Stimulated activated naive B cell treated with anti-CD40 and anti-IgM and Interleukin-4, amounts not matched to agents 10 μg/mL and 1 μg/mL and 100 μg/mL, for 72 hours (primary cell): ENCODE measurements around the gene DERA.
"Not testable (repeated sequence)": the region's sequence is repeated elsewhere in the genome, so short reads cannot be mapped to it uniquely, and the experiment has no call there.

Experiments used
- ATAC-seq, 2 donors: fragments of 150-1000 bp; cut with Tn5 transposase; replicated peaks; 2 replicates each; pipeline ENCODE4 v1.10.0; 2021; ENCODE audit warnings: moderate library complexity in 1 of 2
- DNase-seq: peaks from one replicate; pipeline ENCODE4 v3.0.0; 2021
- H3K27ac Mint-ChIP-seq: one replicate; pipeline ENCODE4 v1.8.0; 2022; ENCODE audit warnings: mild to moderate bottlenecking, mixed read lengths
- H3K27me3 Mint-ChIP-seq, 2 donors: one replicate each; pipeline ENCODE4 v1.8.0; 2022; ENCODE audit warnings: mixed read lengths in 2 of 2
- H3K36me3 Mint-ChIP-seq, 2 donors: one replicate each; pipeline ENCODE4 v1.8.0; 2022; ENCODE audit warnings: mixed read lengths in 2 of 2, mild to moderate bottlenecking in 1 of 2
- H3K4me1 Mint-ChIP-seq, 2 donors: one replicate each; pipeline ENCODE4 v1.8.0; 2022; ENCODE audit warnings: mixed read lengths in 2 of 2, mild to moderate bottlenecking in 1 of 2
- H3K4me3 Mint-ChIP-seq, 2 donors: one replicate each; pipeline ENCODE4 v1.8.0; 2022; ENCODE audit warnings: mild to moderate bottlenecking in 2 of 2, mixed read lengths in 2 of 2, moderate library complexity in 1 of 2
- H3K9me3 Mint-ChIP-seq, 2 donors: one replicate each; pipeline ENCODE4 v1.8.0; 2022; ENCODE audit warnings: mixed read lengths in 2 of 2, mild to moderate bottlenecking in 1 of 2

The DERA gene

DNA sequence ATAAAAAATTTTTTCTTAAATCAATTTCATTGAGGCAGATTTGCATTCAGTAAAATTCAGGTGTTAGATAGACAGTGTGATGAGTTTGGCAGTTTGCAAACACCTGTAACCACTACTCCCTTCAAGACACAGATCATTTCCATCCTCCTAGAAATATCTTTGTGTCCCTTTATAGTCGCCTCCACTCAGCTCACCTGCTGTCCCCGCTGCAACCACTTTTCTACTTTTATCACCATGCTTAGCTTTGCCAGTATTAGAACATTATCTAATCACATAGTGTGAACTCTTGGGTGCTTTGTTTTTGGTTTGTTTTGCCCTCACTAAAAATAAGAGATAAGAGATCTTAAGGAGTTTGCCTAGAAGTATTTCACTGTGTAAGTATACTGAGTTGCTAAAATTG lies 73.8 kb downstream of the DERA start:
- ATAC-seq = no peak

DNA sequence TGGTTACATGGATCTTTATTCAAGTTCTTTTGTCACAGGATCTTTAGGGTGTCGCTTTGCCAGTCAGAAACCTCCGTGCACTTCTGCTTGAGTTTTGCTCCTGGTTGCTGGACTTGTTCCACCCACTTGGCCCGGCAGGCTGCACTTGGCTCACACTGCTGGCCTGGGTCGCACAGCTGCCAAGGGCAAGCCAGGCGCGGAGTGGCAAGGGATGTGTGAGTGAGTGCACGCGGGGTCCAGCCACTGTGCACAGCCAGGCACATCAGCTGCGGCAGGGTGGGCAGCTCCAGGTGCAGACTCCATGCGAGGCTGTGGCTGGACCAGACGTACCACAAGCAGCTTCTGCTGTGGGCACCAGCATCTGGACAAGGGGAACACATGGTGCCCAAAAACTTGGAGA lies 76.6 kb downstream of the DERA start:
- DNase-seq (no peak), ATAC-seq (no peak)
- Mint-ChIP-seq H3K4me1 (peaks cover 9 to 21% of the 10 kb centered on the region in 2 donors), H3K27ac (no peak overlapping the region), H3K36me3 (peaks cover 57 to 70% of the 10 kb centered on the region in 2 donors), H3K4me3 (no peak overlapping the region), H3K9me3 (peaks cover 0 to 6% of the 10 kb centered on the region in 2 donors), H3K27me3 (no peaks in the 10 kb centered on the region)

More for the DNA sequence above, 73.8 kb downstream of the DERA start:
- Mint-ChIP-seq H3K36me3 (peaks cover 43 to 52% of the 10 kb centered on the region in 2 donors), H3K27ac (no peak overlapping the region), H3K4me3 (no peak overlapping the region), H3K9me3 (peaks cover 0 to 6% of the 10 kb centered on the region in 2 donors), H3K27me3 (no peaks in the 10 kb centered on the region), H3K4me1 (peaks cover 9 to 21% of the 10 kb centered on the region in 2 donors)
- DNase-seq = no peak

DNA sequence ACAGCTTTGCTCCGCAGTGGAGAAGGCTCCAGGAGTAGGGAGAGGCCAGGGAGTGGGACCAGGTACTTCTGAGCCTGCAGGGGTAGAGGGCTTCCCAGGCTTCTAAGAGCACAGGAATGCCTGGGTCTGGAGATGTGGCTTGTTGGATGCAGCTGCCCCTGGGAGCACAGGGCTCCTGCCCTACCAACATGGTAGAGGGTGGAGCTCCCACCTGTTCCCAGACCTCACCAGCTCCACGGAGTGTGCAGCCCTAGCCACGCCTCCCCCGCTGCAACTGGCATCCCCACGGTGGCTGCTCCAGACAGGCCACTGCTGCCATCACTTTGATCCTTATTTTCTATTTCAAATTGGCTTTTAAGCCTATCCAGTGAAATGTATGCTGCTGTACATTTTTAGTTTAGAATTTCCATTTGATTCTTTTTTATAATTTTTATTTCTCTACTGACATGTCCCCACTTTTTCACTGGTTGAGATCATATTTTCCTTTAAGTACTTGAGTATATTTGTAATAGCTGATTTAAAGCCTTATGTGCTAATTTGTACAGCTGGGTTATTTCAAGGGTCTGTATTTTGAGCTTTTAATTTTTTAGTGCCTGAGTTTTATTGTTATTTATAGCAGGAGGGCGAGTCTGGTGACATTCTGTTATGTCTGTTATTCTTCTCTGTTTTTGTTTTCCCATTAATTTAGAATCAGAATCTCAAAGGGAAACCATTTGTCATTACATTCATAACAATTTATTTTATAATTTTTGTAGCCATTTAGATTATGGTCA lies 78.0 kb downstream of the DERA start:
- Mint-ChIP-seq H3K4me1 (peaks cover 9 to 21% of the 10 kb centered on the region in 2 donors), H3K4me3 (no peak overlapping the region), H3K9me3 (peaks cover 0 to 6% of the 10 kb centered on the region in 2 donors), H3K27ac (no peak overlapping the region), H3K36me3 (peaks cover 55 to 66% of the 10 kb centered on the region in 2 donors), H3K27me3 (no peaks in the 10 kb centered on the region)
- DNase-seq (no peak), ATAC-seq (no peak)

DNA sequence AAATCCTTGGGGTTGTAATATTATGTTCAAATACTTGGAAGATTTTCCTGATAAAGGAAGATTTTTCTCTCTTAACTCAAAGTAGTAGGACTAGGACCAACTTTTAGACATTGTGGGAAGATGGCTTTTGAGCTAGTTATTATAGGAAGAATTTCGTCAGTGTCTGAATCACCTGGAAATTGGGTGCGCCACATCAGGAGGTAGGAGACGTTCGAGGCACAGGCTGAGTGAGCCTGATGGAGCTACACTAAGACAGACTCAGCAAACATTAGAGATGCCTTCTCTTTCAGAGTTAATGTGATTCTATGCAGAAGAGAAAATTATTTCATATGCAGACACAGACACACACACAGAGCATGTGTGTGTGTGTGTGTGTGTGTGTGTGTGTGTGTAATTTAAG lies 84.7 kb downstream of the DERA start:
- DNase-seq = no peak
- ATAC-seq = no peak
- Mint-ChIP-seq H3K27me3 (no peaks in the 10 kb centered on the region), H3K4me1 (no peaks in the 10 kb centered on the region), H3K27ac (no peak overlapping the region), H3K4me3 (no peak overlapping the region), H3K9me3 (no peaks in the 10 kb centered on the region), H3K36me3 (peaks cover 18 to 29% of the 10 kb centered on the region in 2 donors)

DNA sequence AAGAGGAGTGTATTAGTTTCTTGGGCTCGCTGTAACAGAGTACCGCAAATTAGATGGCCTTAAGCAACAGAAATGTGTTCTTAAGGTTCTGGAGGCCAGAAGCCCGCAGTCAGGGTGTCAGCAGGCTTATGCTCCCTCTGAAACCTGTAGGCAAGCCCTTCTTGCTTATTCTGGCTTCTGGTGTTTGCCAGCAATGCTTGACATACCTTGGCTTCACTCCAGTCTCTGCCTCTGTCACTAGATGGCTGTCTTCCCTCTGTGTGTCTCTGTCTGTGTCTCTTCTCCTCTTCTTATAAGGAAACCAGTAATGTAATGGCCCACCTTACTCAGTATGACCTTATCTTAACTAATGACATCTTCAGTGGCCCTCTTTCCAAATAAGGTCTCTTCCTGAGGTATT lies 85.1 kb downstream of the DERA start:
- Mint-ChIP-seq H3K36me3 (peaks cover 14 to 25% of the 10 kb centered on the region in 2 donors), H3K27ac (no peak overlapping the region), H3K9me3 (no peaks in the 10 kb centered on the region), H3K4me1 (no peaks in the 10 kb centered on the region), H3K4me3 (no peak overlapping the region), H3K27me3 (no peaks in the 10 kb centered on the region)
- DNase-seq (no peak), ATAC-seq (no peak)

DNA sequence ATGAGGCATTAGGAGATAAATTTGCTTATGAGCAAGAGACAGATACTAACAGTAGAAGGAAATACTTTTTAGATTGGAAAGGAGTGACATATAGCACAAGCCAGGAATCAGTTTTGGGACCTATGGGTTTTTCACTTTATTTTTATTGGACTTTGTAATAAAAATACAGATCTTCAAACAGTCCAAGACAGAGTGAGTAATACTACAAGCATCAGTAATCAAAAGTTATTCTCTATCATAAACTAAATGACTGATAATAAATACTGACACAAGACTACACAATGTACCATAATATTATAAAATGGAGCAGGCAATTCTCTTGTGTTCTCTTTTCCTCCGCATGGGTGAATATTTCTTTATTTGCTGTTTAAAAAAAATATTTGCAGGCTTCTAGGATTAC lies 85.8 kb downstream of the DERA start:
- no peaks in the 10 kb centered on the region for H3K4me1 Mint-ChIP-seq
- ATAC-seq = no peak

DNA sequence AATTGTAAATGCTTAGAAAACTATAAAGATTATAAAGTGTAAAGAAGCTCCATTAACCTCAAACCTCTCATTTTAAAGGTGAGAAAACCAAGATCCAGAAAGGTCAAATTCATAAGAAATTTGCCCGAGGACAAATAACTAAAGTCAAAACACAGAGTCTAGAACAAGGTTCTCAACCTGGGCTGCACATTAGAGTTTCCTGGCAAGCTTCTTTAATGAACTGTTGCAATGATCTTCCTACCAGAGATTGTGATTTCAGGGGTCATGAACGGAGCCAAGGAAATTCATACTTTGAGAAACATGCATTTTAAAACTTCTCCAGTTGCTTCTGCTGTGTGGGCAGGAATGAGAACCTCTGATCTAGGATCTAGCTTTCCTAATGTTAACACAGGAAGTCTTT lies 86.8 kb downstream of the DERA start:
- H3K9me3 Mint-ChIP-seq = no peaks in the 10 kb centered on the region

More for the DNA sequence above, 85.8 kb downstream of the DERA start:
- Mint-ChIP-seq H3K27me3 (no peaks in the 10 kb centered on the region), H3K9me3 (no peaks in the 10 kb centered on the region), H3K36me3 (peaks cover 13 to 24% of the 10 kb centered on the region in 2 donors), H3K4me3 (no peak overlapping the region), H3K27ac (no peak overlapping the region)
- no peak for DNase-seq

DNA sequence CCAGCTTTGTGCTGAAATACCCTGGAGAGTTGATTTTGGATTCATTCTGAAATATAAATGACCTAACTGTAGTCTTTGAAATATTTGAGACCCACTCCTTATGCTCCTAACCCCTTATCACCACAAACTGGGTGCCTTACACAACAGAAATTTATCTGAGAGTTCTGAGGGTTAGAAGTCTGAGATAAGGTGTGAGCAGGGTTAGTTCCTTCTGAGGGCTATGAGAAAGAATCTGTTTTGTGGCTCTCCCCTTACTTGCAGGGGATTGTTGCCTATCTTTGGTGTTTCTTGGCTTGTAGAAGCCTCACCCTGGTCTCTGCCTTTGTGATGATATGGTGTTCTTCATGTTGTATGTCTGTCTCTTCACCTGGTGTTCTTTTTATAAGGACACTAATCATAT lies 91.7 kb downstream of the DERA start:
- ATAC-seq = no peak

More for the DNA sequence above, 86.8 kb downstream of the DERA start:
- no peaks in the 10 kb centered on the region for H3K4me1 Mint-ChIP-seq
- H3K4me3 Mint-ChIP-seq = no peak overlapping the region
- H3K36me3 Mint-ChIP-seq = peaks cover 9 to 17% of the 10 kb centered on the region in 2 donors
- no peaks in the 10 kb centered on the region for H3K27me3 Mint-ChIP-seq
- no peak for DNase-seq
- no peak for ATAC-seq
- H3K27ac Mint-ChIP-seq = no peak overlapping the region

DNA sequence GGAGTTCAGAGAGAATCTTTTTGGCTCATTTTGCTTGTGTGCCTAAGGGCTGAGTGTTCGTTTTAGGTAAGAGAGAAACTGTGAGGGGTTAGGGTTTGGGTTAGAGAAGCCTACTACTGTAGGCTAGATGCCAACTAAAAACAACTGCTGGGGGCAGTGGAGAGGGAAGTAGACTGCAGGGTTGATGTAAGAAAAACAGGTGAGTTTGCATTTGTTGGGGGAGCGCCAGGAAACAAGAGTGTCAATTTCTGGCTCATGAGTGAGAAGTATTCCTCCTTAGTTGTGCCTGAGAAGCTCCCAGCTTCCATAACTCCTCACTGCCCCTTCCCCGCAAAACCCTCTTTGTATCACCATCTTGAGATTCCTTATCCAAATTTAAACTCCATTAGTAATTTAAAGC lies 92.3 kb downstream of the DERA start:
- no peaks in the 10 kb centered on the region for H3K27me3 Mint-ChIP-seq
- no peak for DNase-seq
- H3K4me3 Mint-ChIP-seq = no peak overlapping the region
- H3K9me3 Mint-ChIP-seq = no peaks in the 10 kb centered on the region
- H3K27ac Mint-ChIP-seq = no peak overlapping the region
- H3K4me1 Mint-ChIP-seq = peaks cover 5% of the 10 kb centered on the region in 2 donors
- H3K36me3 Mint-ChIP-seq = peaks cover 8 to 30% of the 10 kb centered on the region in 2 donors
- ATAC-seq = no peak

More for the DNA sequence above, 91.7 kb downstream of the DERA start:
- Mint-ChIP-seq H3K27me3 (no peaks in the 10 kb centered on the region), H3K4me1 (peaks cover 4 to 5% of the 10 kb centered on the region in 2 donors), H3K36me3 (peaks cover 8 to 26% of the 10 kb centered on the region in 2 donors), H3K9me3 (no peaks in the 10 kb centered on the region), H3K27ac (no peak overlapping the region), H3K4me3 (no peak overlapping the region)
- DNase-seq = no peak

DNA sequence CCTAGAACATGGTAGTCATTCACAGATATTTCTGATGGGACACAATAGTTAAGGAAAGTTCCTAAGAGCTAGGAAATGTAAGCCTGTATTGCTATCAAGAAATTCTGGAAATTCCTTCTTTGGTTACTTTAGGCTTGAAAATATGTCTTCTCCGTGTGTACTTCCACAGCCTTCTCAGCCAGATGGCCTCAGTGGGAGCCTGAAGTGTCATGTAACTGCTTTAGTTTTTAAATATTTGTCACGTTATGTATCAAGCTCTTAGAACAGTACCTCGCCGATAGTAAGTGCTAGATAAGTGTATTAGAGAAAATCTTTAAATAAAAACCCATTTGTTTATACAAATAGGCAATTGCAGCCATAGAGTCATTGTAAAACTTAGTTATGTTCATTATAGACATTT lies 95.6 kb downstream of the DERA start:
- Mint-ChIP-seq H3K4me3 (no peak overlapping the region), H3K27ac (no peak overlapping the region), H3K36me3 (peaks cover 6 to 38% of the 10 kb centered on the region in 2 donors), H3K27me3 (no peaks in the 10 kb centered on the region), H3K9me3 (no peaks in the 10 kb centered on the region), H3K4me1 (peaks cover 5% of the 10 kb centered on the region in 2 donors)
- DNase-seq (no peak), ATAC-seq (no peak)

DNA sequence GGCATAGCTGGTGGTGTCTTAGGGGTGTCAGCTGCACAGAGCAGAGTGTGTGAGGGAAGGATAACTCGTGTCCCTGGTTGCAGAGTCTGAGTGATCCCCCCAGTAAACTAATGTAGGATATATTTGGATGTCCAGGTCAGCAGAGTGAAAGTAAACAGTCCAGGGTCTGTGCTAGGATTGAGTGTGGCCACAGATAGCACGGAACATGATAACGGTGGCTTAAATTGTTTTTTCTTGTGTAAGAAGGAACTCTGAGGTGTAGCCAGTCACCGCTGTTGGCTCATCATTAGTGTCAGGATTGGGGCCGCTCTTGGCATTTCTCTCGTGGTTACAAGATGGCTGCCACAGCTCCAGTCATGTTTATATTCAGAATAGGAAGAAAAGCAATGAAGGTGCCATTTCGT lies 97.3 kb downstream of the DERA start:
- Mint-ChIP-seq H3K27me3 (no peaks in the 10 kb centered on the region), H3K36me3 (peaks cover 19 to 51% of the 10 kb centered on the region in 2 donors), H3K4me1 (peaks cover 5% of the 10 kb centered on the region in 2 donors), H3K9me3 (peaks cover 7 to 12% of the 10 kb centered on the region in 2 donors), H3K27ac (no peak overlapping the region), H3K4me3 (no peak overlapping the region)
- ATAC-seq (no peak), DNase-seq (no peak)

DNA sequence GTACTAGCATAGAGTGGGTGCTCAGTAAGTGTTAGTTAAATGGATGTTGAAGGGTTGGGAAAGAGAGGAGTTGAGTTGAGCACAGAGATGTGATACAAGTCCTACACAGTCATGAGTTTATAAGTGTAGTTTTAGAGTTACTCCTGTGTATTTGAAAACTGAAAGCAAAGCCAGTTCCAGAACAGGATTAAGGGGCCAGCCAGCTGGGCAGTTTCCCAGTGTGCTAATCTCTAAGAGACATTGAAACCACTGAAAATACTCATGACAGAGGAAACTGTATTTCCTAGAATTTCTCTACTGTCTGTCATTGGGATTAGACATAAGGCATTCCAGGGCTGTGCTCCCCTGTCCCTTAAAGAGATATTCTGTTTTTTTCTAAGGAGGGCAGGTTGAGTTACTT lies 101.0 kb downstream of the DERA start:
- DNase-seq (no peak), ATAC-seq (no peak)
- H3K27ac Mint-ChIP-seq = no peak overlapping the region
- H3K9me3 Mint-ChIP-seq = peaks cover 20 to 23% of the 10 kb centered on the region in 2 donors
- H3K4me3 Mint-ChIP-seq = no peak overlapping the region
- H3K4me1 Mint-ChIP-seq = peaks cover 0 to 1% of the 10 kb centered on the region in 2 donors
- peaks cover 43 to 69% of the 10 kb centered on the region in 2 donors for H3K36me3 Mint-ChIP-seq
- H3K27me3 Mint-ChIP-seq = no peaks in the 10 kb centered on the region

DNA sequence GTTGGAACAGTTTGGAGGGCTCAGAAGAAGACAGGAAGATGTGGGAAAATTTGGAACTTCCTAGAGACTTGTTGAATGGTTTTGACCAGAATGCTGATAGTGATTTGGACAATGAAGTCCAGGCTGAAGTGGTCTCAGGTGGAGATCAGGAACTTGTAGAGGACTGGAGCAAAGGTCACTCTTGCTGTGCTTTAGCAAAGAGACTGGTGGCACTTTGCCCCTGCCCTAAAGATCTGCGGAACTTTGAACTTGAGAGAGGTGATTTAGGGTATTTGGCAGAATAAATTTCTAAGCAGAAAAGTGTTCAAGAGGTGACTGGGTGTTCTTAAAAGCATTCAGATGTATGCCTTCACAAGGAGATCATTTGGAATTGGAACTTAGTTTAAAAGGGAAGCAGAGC lies 102.6 kb downstream of the DERA start:
- not testable (repeated sequence) for H3K4me3 Mint-ChIP-seq, H3K27me3 Mint-ChIP-seq, ATAC-seq, H3K27ac Mint-ChIP-seq, H3K4me1 Mint-ChIP-seq, DNase-seq
- Mint-ChIP-seq H3K9me3 (peaks cover 20 to 23% of the 10 kb centered on the region in 2 donors), H3K36me3 (peaks cover 48 to 67% of the 10 kb centered on the region in 2 donors)

DNA sequence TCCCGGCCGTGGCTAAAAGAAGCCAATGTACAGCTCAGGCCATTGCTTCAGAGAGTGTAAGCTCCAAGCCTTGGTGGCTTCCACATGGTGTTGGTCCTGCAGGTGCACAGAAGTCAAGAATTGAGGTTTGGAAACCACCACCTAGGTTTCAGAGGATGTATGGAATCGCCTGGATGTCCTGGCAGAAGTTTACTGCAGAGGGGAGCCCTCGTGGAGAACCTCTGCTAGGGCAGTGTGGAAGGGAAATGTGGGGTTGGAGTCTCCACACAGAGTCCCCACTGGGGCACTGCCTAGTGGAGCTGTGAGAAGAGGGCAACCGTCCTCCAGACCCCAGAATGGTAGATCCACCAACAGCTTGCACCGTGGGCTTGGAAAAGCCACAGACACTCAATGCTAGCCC lies 103.3 kb downstream of the DERA start:
- not testable (repeated sequence) for ATAC-seq, DNase-seq, H3K4me3 Mint-ChIP-seq, H3K27me3 Mint-ChIP-seq, H3K27ac Mint-ChIP-seq, H3K4me1 Mint-ChIP-seq
- H3K9me3 Mint-ChIP-seq = peaks cover 20 to 23% of the 10 kb centered on the region in 2 donors
- H3K36me3 Mint-ChIP-seq = peaks cover 50 to 69% of the 10 kb centered on the region in 2 donors

DNA sequence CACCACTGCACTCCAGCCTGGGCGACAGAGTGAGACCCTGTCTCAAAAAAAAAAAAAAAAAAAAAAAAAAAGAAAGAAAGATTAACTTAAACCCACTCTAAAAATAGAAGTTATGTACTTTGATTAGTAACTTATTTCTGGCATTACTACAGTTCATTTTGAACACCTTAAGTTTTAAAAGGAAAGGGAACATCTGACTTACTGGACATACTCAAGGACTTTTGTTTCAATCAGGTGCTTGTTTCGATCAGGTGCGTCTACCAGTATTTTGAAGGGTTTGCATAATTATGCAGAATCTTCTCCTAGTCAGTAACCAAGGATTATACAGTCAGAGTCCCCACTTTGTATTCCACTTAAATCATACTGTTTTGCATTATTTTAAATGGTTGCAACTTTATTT lies 105.6 kb downstream of the DERA start:
- Mint-ChIP-seq H3K27ac (no peak overlapping the region), H3K36me3 (peaks cover 68 to 78% of the 10 kb centered on the region in 2 donors), H3K27me3 (no peaks in the 10 kb centered on the region), H3K4me3 (no peak overlapping the region), H3K4me1 (peaks cover 3 to 13% of the 10 kb centered on the region in 2 donors), H3K9me3 (peaks cover 36 to 38% of the 10 kb centered on the region in 2 donors)
- DNase-seq = no peak
- no peak for ATAC-seq
